ENCODE results near the gene SLC4A4. TPM values are rescaled to one million over a fixed set of nuclear protein-coding genes. Genes with fewer than 3 reads are reported as not detected.

Gene SLC4A4
- total RNA-seq, 4 donors from 2014 or later = 0.90 to 5.9 (median 4.4) TPM

DNA sequence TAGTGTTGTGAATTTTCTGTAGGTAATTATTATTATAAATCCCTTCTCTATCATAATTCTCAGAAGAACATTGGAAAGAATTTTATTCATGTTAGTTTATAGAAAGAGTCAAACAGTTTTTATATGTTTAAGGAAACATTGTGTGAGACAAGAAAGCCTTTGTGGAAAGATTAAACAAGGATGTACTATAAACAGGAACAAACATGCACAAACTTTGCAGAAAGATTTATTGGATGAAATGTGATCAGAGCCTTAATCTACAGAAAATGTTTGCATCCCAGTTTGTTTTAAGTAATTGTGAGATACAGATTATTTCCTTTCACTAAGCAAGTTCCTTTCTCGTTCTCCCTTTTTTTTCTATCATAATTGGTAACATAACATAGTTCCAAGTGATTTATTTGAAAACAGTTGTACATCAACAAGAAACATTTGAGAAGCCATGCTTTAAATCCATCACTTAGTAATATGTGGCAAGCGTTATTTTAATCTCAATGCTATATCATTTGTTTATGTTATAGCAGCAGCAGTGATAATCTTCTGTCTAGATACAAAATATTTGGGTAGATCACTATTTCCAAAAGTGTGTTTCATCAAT lies 129.4 kb downstream of the SLC4A4 start:
- TF ChIP-seq EP300 (IDR thresholded peaks at IDR 0.05) (no peak), POLR2A (IDR thresholded peaks at IDR 0.05) (no peak), CTCF (IDR thresholded peaks at IDR 0.05) (no peak)

GRCh38 chr4:71469541-71469940 lies 130.7 kb downstream of the SLC4A4 start:
- DNase-seq (ENCODE audit: low spot score in 2 of 2) = no peak
- peaks cover 0 to 10% (median 0%) of the 10 kb centered on the region in 3 donors for H3K36me3 ChIP-seq
- H3K9me3 ChIP-seq = no peaks in the 10 kb centered on the region
- no peaks in the 10 kb centered on the region for H3K27me3 ChIP-seq
- H3K4me1 ChIP-seq = no peaks in the 10 kb centered on the region
- no peak overlapping the region for H3K27ac ChIP-seq
- H3K4me3 ChIP-seq = no peak overlapping the region
- TF ChIP-seq CTCF (IDR thresholded peaks at IDR 0.05) = no peak
- no peak for TF ChIP-seq EP300 (IDR thresholded peaks at IDR 0.05)
- TF ChIP-seq POLR2A (IDR thresholded peaks at IDR 0.05) = no peak

More for the DNA sequence above, 129.4 kb downstream of the SLC4A4 start:
- 77 to 87% methylated on average over 2 of the region's 2 CpGs for WGBS, 2 donors
- no peaks in the 10 kb centered on the region for H3K9me3 ChIP-seq
- no peak overlapping the region for H3K27ac ChIP-seq
- no peak overlapping the region for H3K4me3 ChIP-seq
- peaks cover 0 to 10% (median 0%) of the 10 kb centered on the region in 3 donors for H3K36me3 ChIP-seq
- DNase-seq (ENCODE audit: low spot score in 2 of 2) = no peak
- no peaks in the 10 kb centered on the region for H3K27me3 ChIP-seq
- no peaks in the 10 kb centered on the region for H3K4me1 ChIP-seq

DNA sequence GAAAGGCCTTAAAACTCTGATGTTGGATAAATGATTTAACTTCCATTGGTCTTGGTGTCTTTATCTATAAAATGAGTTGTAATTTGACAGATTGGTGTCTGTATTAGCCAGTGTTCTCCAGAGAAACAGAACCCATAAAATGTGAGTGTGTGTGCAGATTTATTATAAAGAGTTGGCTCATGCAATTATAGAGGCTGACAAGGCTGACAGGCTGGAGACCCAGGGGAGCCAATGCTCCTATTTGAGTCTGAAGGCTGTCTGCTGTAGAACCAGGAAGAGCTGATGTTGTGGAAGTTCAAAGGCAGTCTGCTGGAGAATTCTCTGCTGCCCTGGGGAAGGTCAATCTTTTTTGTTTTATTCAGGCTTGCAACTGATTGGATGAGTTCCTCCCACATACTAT lies 131.7 kb downstream of the SLC4A4 start:
- no peak for DNase-seq (ENCODE audit: low spot score in 2 of 2)
- Histone ChIP-seq H3K27me3 (no peaks in the 10 kb centered on the region), H3K9me3 (no peaks in the 10 kb centered on the region), H3K4me1 (no peaks in the 10 kb centered on the region), H3K27ac (no peak overlapping the region), H3K4me3 (no peak overlapping the region), H3K36me3 (peaks cover 0 to 10% (median 0%) of the 10 kb centered on the region in 3 donors)
- TF ChIP-seq EP300 (IDR thresholded peaks at IDR 0.05) (no peak), CTCF (IDR thresholded peaks at IDR 0.05) (no peak), POLR2A (IDR thresholded peaks at IDR 0.05) (no peak)

DNA sequence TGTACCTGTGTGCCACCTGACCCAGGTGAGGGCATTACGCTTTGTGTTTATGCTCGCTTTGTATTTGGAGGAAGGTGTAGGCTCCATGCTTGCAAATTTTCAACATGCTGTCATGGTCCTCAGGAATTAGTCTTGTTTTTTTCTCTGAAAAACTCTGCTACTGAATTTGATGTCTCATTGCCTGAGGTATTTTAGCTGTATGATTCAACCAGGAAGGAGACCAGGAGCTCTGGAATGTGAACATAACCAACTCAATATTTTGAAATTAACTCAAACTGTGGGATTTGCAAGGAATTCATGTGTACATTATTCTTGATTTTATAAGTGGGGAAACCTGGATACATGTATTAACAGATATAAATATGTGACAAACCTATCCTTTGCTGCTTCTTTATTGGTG lies 134.1 kb downstream of the SLC4A4 start:
- Histone ChIP-seq H3K36me3 (no peaks in the 10 kb centered on the region), H3K27me3 (no peaks in the 10 kb centered on the region), H3K4me1 (no peaks in the 10 kb centered on the region), H3K4me3 (no peak overlapping the region), H3K27ac (no peak overlapping the region), H3K9me3 (no peaks in the 10 kb centered on the region)
- no peak for DNase-seq (ENCODE audit: low spot score in 2 of 2)
- no peak for TF ChIP-seq EP300 (IDR thresholded peaks at IDR 0.05)
- no peak for TF ChIP-seq CTCF (IDR thresholded peaks at IDR 0.05)
- no peak for TF ChIP-seq POLR2A (IDR thresholded peaks at IDR 0.05)
- WGBS, 2 donors = 98 to 100% methylated on average over 2 of the region's 2 CpGs

DNA sequence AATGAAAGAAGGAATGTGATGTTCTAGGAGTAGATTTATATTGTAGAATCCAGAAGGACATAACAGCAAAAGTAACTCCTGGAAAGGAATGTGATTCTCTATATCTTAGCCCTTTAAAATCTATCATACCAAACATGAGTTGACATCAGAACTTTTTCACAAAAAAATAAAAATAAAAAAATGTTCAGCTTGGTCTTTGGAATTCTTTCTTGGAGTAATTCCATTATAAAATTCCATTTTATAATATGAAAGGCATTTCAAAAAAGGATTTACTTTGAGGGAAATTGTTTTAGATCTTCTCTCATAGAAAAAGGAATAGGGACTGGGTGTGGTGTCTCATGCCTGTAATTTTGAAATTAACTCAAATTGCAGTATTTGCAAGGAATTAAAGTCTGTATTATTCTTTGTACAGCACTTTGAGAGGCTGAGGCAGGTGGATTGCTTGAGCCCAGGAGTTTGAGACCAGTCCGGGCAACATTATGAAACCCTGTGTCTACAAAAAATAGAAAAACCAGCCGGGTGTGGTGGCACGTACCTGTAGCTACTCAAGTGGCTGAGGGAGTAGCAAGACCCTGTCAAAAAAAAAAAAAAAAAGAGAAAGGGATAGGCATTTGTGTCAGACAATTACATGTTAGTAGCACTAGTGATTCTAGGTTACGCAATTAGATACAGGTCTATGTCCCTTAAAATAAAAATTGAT lies 134.9 kb downstream of the SLC4A4 start:
- Histone ChIP-seq H3K9me3 (no peaks in the 10 kb centered on the region), H3K4me3 (no peak overlapping the region), H3K27me3 (no peaks in the 10 kb centered on the region), H3K4me1 (no peaks in the 10 kb centered on the region), H3K27ac (no peak overlapping the region), H3K36me3 (no peaks in the 10 kb centered on the region)
- no peak for DNase-seq (ENCODE audit: low spot score in 2 of 2)
- TF ChIP-seq POLR2A (IDR thresholded peaks at IDR 0.05) (no peak), CTCF (IDR thresholded peaks at IDR 0.05) (no peak), EP300 (IDR thresholded peaks at IDR 0.05) (no peak)
- 68 to 96% methylated on average over 4 of the region's 4 CpGs for WGBS, 2 donors
